ENCODE results near the gene F5.

F5 gene

DNA sequence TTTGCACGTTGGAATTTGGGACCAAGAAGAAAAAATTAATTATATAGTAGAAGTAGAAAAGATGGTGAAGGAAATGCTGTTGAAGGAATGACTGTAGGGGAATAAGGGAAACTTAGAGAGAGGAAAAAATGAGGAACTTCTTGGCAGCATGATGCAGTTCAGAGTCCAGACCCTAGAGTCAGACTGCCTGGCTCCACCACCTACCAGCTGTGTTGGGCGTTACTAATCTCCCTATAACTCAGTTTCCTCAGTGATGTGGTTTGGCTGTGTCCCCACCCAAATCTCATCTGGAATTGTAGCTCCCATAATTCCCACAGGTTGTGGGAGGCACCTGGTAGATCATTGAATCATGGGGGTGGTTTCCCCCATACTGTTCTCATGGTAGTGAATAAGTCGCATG lies 45.0 kb upstream of the F5 start:
- Histone ChIP-seq H3F3A (ENCODE audit: insufficient read depth) (no peaks in the 10 kb centered on the region), H3K79me2 (ENCODE audit: insufficient read depth, low read length) (no peaks in the 10 kb centered on the region), H4K20me1 (ENCODE audit: low read depth, low read length) (no peaks in the 10 kb centered on the region), H3K36me3 (ENCODE audit: low read length) (peaks cover 2% of the 10 kb centered on the region; the same call in 1 of the 2 replicates), H3K9ac (ENCODE audit: low read length) (no peak overlapping the region), H3K4me2 (ENCODE audit: low read depth, low read length, poor library complexity, severe bottlenecking) (no peak overlapping the region), H3K27ac (ENCODE audit: low read depth, low read length) (no peak overlapping the region), H2AFZ (ENCODE audit: low read depth, low read length, severe bottlenecking) (no peak overlapping the region), H3K27me3 (ENCODE audit: low read length) (no peaks in the 10 kb centered on the region), H3K9me2 (replicated peaks; ENCODE audit: insufficient read depth, low read length) (no peaks in the 10 kb centered on the region), H3K4me3 (ENCODE audit: insufficient read depth, low read length, poor library complexity, severe bottlenecking) (no peak overlapping the region), H3K9me3 (ENCODE audit: insufficient read depth, low read length) (peaks cover 14% of the 10 kb centered on the region; the same call in 1 of the 2 replicates)
- TF ChIP-seq EZH2phosphoT487 (conservative IDR thresholded peaks at IDR 0.05; ENCODE audit: low read length): no peak
- TF ChIP-seq, protein P1, sequence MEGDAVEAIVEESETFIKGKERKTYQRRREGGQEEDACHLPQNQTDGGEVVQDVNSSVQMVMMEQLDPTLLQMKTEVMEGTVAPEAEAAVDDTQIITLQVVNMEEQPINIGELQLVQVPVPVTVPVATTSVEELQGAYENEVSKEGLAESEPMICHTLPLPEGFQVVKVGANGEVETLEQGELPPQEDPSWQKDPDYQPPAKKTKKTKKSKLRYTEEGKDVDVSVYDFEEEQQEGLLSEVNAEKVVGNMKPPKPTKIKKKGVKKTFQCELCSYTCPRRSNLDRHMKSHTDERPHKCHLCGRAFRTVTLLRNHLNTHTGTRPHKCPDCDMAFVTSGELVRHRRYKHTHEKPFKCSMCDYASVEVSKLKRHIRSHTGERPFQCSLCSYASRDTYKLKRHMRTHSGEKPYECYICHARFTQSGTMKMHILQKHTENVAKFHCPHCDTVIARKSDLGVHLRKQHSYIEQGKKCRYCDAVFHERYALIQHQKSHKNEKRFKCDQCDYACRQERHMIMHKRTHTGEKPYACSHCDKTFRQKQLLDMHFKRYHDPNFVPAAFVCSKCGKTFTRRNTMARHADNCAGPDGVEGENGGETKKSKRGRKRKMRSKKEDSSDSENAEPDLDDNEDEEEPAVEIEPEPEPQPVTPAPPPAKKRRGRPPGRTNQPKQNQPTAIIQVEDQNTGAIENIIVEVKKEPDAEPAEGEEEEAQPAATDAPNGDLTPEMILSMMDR (IDR thresholded peaks at IDR 0.05; ENCODE audit: insufficient read depth, low read length, poor library complexity, severe bottlenecking): no peak

DNA sequence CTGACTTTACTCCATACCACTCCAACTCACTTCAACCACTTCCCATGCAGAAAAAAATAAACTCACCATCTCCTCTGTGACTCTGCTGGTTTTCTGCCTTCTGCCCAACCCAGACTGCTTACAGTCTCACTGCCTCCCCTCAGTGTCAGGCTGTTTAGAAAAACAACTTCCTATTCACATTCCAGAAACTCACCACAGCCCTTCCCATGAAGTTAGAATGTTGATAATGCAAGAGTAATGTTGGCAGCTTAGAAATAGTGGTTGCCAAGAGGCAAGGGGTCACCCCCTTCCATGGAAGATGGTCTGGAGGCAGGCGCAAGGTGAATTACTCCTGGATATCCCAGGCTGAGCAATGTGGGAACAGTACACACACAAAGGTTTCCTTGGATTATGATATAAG lies 43.7 kb upstream of the F5 start, which contains the start of gene SELP:
TSS of gene SELP (minus strand) at position 119 of the 400 bp plus-strand sequence. CDS start at position 69, 50 bp downstream.
- no peak within 1 kb of the TSS for H2AFZ ChIP-seq (ENCODE audit: low read depth, low read length, severe bottlenecking)
- no peaks in the 10 kb centered on the region for H3K27me3 ChIP-seq (ENCODE audit: low read length)
- H3K27ac ChIP-seq (ENCODE audit: low read depth, low read length): no peak within 1 kb of the TSS
- H3F3A ChIP-seq (ENCODE audit: insufficient read depth): no peaks in the 10 kb centered on the region
- peaks cover 13% of the 10 kb centered on the region; the same call in 1 of the 2 replicates for H3K9me3 ChIP-seq (ENCODE audit: insufficient read depth, low read length)
- H3K9ac ChIP-seq (ENCODE audit: low read length): no peak within 1 kb of the TSS
- H4K20me1 ChIP-seq (ENCODE audit: low read depth, low read length): no peaks in the 10 kb centered on the region
- no peaks in the 10 kb centered on the region for H3K79me2 ChIP-seq (ENCODE audit: insufficient read depth, low read length)
- H3K36me3 ChIP-seq (ENCODE audit: low read length): no peaks in the 10 kb centered on the region
- no peak within 1 kb of the TSS for H3K4me3 ChIP-seq (ENCODE audit: insufficient read depth, low read length, poor library complexity, severe bottlenecking)
- H3K9me2 ChIP-seq (replicated peaks; ENCODE audit: insufficient read depth, low read length): no peaks in the 10 kb centered on the region
- TF ChIP-seq, protein P1 (IDR thresholded peaks at IDR 0.05; ENCODE audit: insufficient read depth, low read length, poor library complexity, severe bottlenecking): no peak
- TF ChIP-seq EZH2phosphoT487 (conservative IDR thresholded peaks at IDR 0.05; ENCODE audit: low read length): no peak
- H3K4me2 ChIP-seq (ENCODE audit: low read depth, low read length, poor library complexity, severe bottlenecking): no peak within 1 kb of the TSS

DNA sequence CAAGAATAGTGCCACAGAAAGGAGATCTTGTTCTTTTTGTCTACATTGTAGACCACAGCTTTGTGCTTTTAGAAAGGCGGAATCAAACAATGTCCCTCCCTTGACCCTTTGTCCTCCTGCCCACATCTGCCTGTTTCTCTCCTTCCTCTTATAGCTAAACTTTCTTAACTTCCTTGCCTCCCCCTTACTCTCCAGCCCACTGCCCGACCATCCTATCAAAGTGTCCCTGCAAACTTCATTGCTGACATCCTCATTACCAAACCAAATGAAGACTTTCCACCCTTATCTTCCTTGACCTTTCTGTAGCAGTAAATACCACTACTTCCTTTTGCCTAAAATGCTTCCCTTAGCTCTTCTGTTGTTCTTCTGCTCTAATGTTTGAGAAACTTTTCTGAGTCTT lies 38.6 kb upstream of the F5 start:
- Histone ChIP-seq H2AFZ (ENCODE audit: low read depth, low read length, severe bottlenecking) (no peak overlapping the region), H4K20me1 (ENCODE audit: low read depth, low read length) (no peaks in the 10 kb centered on the region), H3K9ac (ENCODE audit: low read length) (no peak overlapping the region), H3K9me3 (ENCODE audit: insufficient read depth, low read length) (no peaks in the 10 kb centered on the region), H3K27me3 (ENCODE audit: low read length) (no peaks in the 10 kb centered on the region), H3F3A (ENCODE audit: insufficient read depth) (no peaks in the 10 kb centered on the region), H3K27ac (ENCODE audit: low read depth, low read length) (no peak overlapping the region), H3K79me2 (ENCODE audit: insufficient read depth, low read length) (no peaks in the 10 kb centered on the region), H3K36me3 (ENCODE audit: low read length) (no peaks in the 10 kb centered on the region), H3K4me3 (ENCODE audit: insufficient read depth, low read length, poor library complexity, severe bottlenecking) (no peak overlapping the region), H3K9me2 (replicated peaks; ENCODE audit: insufficient read depth, low read length) (no peaks in the 10 kb centered on the region), H3K4me2 (ENCODE audit: low read depth, low read length, poor library complexity, severe bottlenecking) (no peak overlapping the region)
- TF ChIP-seq EZH2phosphoT487 (conservative IDR thresholded peaks at IDR 0.05; ENCODE audit: low read length): no peak
- TF ChIP-seq, protein P1 (IDR thresholded peaks at IDR 0.05; ENCODE audit: insufficient read depth, low read length, poor library complexity, severe bottlenecking): no peak
